H9 (cell line): Measurements from ENCODE around the gene EPO. TPM values are rescaled to one million over a fixed set of nuclear protein-coding genes. Genes with fewer than 3 reads are reported as not detected.
A peak's percentile ranks its signal among the peaks of the same experiment; 100 is the strongest.

Experiments
- DNase-seq: peaks from one replicate; pipeline ENCODE4 v3.0.0-alpha.2; 2017
- H2AFZ ChIP-seq: one replicate; pipeline ENCODE4 v1.6.1; 2013; ENCODE audit warnings: mild to moderate bottlenecking, low read length, control low read depth, moderate library complexity
- H2AK5ac ChIP-seq: 2 replicates; pipeline ENCODE4 v1.6.1; 2013; ENCODE audit warnings: low read length, control low read depth, mixed read lengths; ENCODE audit not compliant: insufficient read length
- H2BK120ac ChIP-seq: one replicate; pipeline ENCODE4 v1.6.1; 2013; ENCODE audit warnings: low read depth, mild to moderate bottlenecking, low read length, control low read depth, inconsistent platforms; ENCODE audit not compliant: poor library complexity, severe bottlenecking
- H2BK12ac ChIP-seq: 2 replicates; pipeline ENCODE4 v1.6.1; 2013; ENCODE audit warnings: low read length, control low read depth, mixed read lengths, low read depth; ENCODE audit not compliant: insufficient read length
- H2BK15ac ChIP-seq: 2 replicates; pipeline ENCODE4 v1.6.1; 2013; ENCODE audit warnings: low read depth, low read length, control low read depth
- H2BK20ac ChIP-seq: one replicate; pipeline ENCODE4 v1.6.1; 2013; ENCODE audit warnings: low read depth, mild to moderate bottlenecking, low read length, control low read depth, inconsistent platforms; ENCODE audit not compliant: poor library complexity, severe bottlenecking
- H2BK5ac ChIP-seq: 2 replicates; pipeline ENCODE4 v1.6.1; 2013; ENCODE audit warnings: low read length, control low read depth, mixed read lengths; ENCODE audit not compliant: insufficient read length
- H3K14ac ChIP-seq: 2 replicates; pipeline ENCODE4 v1.6.1; 2013; ENCODE audit warnings: low read length, control low read depth; ENCODE audit not compliant: insufficient read depth
- H3K18ac ChIP-seq: 2 replicates; pipeline ENCODE4 v1.6.1; 2013; ENCODE audit warnings: low read depth, mild to moderate bottlenecking, mixed read lengths, low read length, control low read depth; ENCODE audit not compliant: insufficient read length
- H3K23ac ChIP-seq: 2 replicates; pipeline ENCODE4 v1.6.1; 2013; ENCODE audit warnings: low read length, control low read depth, mixed read lengths, low read depth; ENCODE audit not compliant: insufficient read length
- H3K23me2 ChIP-seq: 2 replicates; pipeline ENCODE4 v1.6.1; 2013; ENCODE audit warnings: low read depth, mild to moderate bottlenecking, mixed read lengths, low read length, control low read depth; ENCODE audit not compliant: insufficient read length, poor library complexity, severe bottlenecking
- H3K27ac ChIP-seq: 2 replicates; pipeline ENCODE4 v1.5.1; 2013; ENCODE audit warnings: low read length, control low read depth, mixed read lengths, low read depth; ENCODE audit not compliant: insufficient read length
- H3K27me3 ChIP-seq: 2 replicates; pipeline ENCODE4 v1.6.1; 2013; ENCODE audit warnings: low read length, control low read depth, inconsistent platforms; ENCODE audit not compliant: insufficient read depth
- H3K4ac ChIP-seq: 2 replicates; pipeline ENCODE4 v1.6.1; 2013; ENCODE audit warnings: low read depth, mild to moderate bottlenecking, control low read depth, inconsistent platforms, low read length, moderate library complexity
- H3K4me1 ChIP-seq: 2 replicates; pipeline ENCODE4 v1.6.1; 2013; ENCODE audit warnings: low read length, control low read depth, inconsistent platforms; ENCODE audit not compliant: insufficient read depth
- H3K4me2 ChIP-seq: 2 replicates; pipeline ENCODE4 v1.6.1; 2013; ENCODE audit warnings: low read length, control low read depth, mixed read lengths; ENCODE audit not compliant: insufficient read length, insufficient read depth
- H3K56ac ChIP-seq: 2 replicates; pipeline ENCODE4 v1.6.1; 2013; ENCODE audit warnings: low read depth, mild to moderate bottlenecking, mixed read lengths, low read length, control low read depth; ENCODE audit not compliant: insufficient read length
- H3K79me1 ChIP-seq: 2 replicates; pipeline ENCODE4 v1.6.1; 2013; ENCODE audit warnings: low read depth, mild to moderate bottlenecking, moderate library complexity, low read length, control low read depth, inconsistent platforms; ENCODE audit not compliant: insufficient read depth, poor library complexity, severe bottlenecking
- H3K79me2 ChIP-seq: 2 replicates; pipeline ENCODE4 v1.6.1; 2013; ENCODE audit warnings: low read length, control low read depth, inconsistent platforms; ENCODE audit not compliant: insufficient read depth
- H3K9ac ChIP-seq: 2 replicates; pipeline ENCODE4 v1.6.1; 2013; ENCODE audit warnings: low read length, control low read depth, mixed read lengths; ENCODE audit not compliant: insufficient read length; ENCODE audit errors: extremely low read depth
- H3K9me3 ChIP-seq: one replicate; pipeline ENCODE4 v1.6.1; 2013; ENCODE audit warnings: low read depth, low read length, inconsistent platforms; ENCODE audit not compliant: control insufficient read depth
- H3T11ph ChIP-seq: one replicate; pipeline ENCODE4 v1.6.1; 2013; ENCODE audit warnings: mild to moderate bottlenecking, low read length, control low read depth, inconsistent platforms
- H4K20me1 ChIP-seq: one replicate; pipeline ENCODE4 v1.6.1; 2013; ENCODE audit not compliant: control insufficient read depth, insufficient read length, insufficient read depth
- H4K5ac ChIP-seq: 2 replicates; pipeline ENCODE4 v1.6.1; 2013; ENCODE audit warnings: low read depth, mild to moderate bottlenecking, mixed read lengths, low read length, control low read depth; ENCODE audit not compliant: insufficient read length
- H4K8ac ChIP-seq: replicated peaks from 2 replicates; pipeline ENCODE4 v1.6.1; 2013; ENCODE audit warnings: low read length, control low read depth, mixed read lengths, low read depth; ENCODE audit not compliant: insufficient read length
- H4K91ac ChIP-seq: 2 replicates; pipeline ENCODE4 v1.6.1; 2013; ENCODE audit warnings: low read depth, mild to moderate bottlenecking, moderate library complexity, mixed read lengths, low read length, control low read depth; ENCODE audit not compliant: insufficient read length
- H3K27ac Mint-ChIP-seq, 3 experiments: 2 replicates in 2 of 3; 3 replicates in 1 of 3; pipeline ENCODE4 v1.8.0; 2020 to 2021; ENCODE audit warnings: mixed read lengths in 3 of 3, mild to moderate bottlenecking in 1 of 3, moderate library complexity in 1 of 3
- H3K27me3 Mint-ChIP-seq: 2 replicates; pipeline ENCODE4 v1.8.0; 2021; ENCODE audit warnings: low read depth, mild to moderate bottlenecking, moderate library complexity, mixed read lengths
- H3K36me3 Mint-ChIP-seq, 3 experiments: 2 replicates in 2 of 3; 3 replicates in 1 of 3; pipeline ENCODE4 v1.8.0; 2020 to 2021; ENCODE audit warnings: low read depth in 3 of 3, mixed read lengths in 3 of 3; ENCODE audit not compliant: insufficient read depth in 1 of 3
- H3K4me1 Mint-ChIP-seq, 2 experiments: 2 replicates each; pipeline ENCODE4 v1.8.0; 2020; ENCODE audit warnings: mixed read lengths in 2 of 2
- H3K4me3 Mint-ChIP-seq, 2 experiments: 2 replicates in 1 of 2; 3 replicates in 1 of 2; pipeline ENCODE4 v1.8.0; 2020 to 2021; ENCODE audit warnings: mild to moderate bottlenecking in 2 of 2, mixed read lengths in 2 of 2, moderate library complexity in 1 of 2
- H3K9me3 Mint-ChIP-seq, 2 experiments: 2 replicates in 1 of 2; 3 replicates in 1 of 2; pipeline ENCODE4 v1.8.0; 2020; ENCODE audit warnings: mild to moderate bottlenecking in 2 of 2, mixed read lengths in 2 of 2, moderate library complexity in 1 of 2
- CTCF ChIP-seq: fragments of 200-600 bp; sonication (generic); conservative IDR thresholded peaks from 3 replicates; pipeline ENCODE4 v1.8.0; 2021; ENCODE audit warnings: antibody characterized with exemption, mild to moderate bottlenecking
- WGBS: extraction: QIAGEN DNeasy Blood & Tissue Kit; methylation state at CpG from one replicate; pipeline ENCODE4 v1.1.7; 2013; ENCODE audit warnings: missing lambda C conversion rate, low lambda C conversion rate, mixed read lengths; ENCODE audit not compliant: insufficient read length; ENCODE audit errors: extremely low coverage; 5-methylcytosine and 5-hydroxymethylcytosine counted together
- total RNA-seq: library from RNA; stranded (reverse); gene quantifications from 2 replicates; pipeline ENCODE4 v1.2.1, GENCODE V29; 2021

EPO gene
- total RNA-seq, 1 experiment from 2014 or later: 0.44 TPM

GRCh38 chr7:100721505-100721812 is 1.2 kb downstream of the EPO start:
- no peak overlapping the region for H2AFZ ChIP-seq
- Mint-ChIP-seq H3K4me3 (peak overlapping the region; percentile 48 to 78; a peak in 4 of 5 replicates), H3K27me3 (peaks cover 84% of the 10 kb centered on the region), H3K9me3 (peaks cover 9 to 16% of the 10 kb centered on the region in 2 experiments), H3K36me3 (no peaks in the 10 kb centered on the region; a peak in 2 of 7 replicates), H3K27ac (no peak overlapping the region), H3K4me1 (peaks cover 8 to 16% of the 10 kb centered on the region in 2 experiments)
- H3K4me2 ChIP-seq: peak overlapping the region; percentile 85
- no peak for TF ChIP-seq CTCF
- no peak overlapping the region for H3K56ac ChIP-seq
- H3T11ph ChIP-seq: no peak overlapping the region
- no peak overlapping the region for H2BK120ac ChIP-seq
- no peak overlapping the region for H3K18ac ChIP-seq
- no peak overlapping the region for H3K9ac ChIP-seq
- H3K23ac ChIP-seq: no peak overlapping the region
- H3K9me3 ChIP-seq: no peaks in the 10 kb centered on the region
- no peak overlapping the region for H4K8ac ChIP-seq
- no peaks in the 10 kb centered on the region for H3K79me1 ChIP-seq
- H2AK5ac ChIP-seq: no peak overlapping the region
- H3K14ac ChIP-seq: no peak overlapping the region
- no peak for DNase-seq
- no peak overlapping the region for H3K4ac ChIP-seq
- H3K23me2 ChIP-seq: peaks cover 5% of the 10 kb centered on the region
- no peak overlapping the region for H4K91ac ChIP-seq
- H3K27me3 ChIP-seq: peaks cover 9% of the 10 kb centered on the region; the same call in 1 of the 2 replicates
- no peaks in the 10 kb centered on the region for H3K79me2 ChIP-seq
- no CpG with 5 or more reads among the region's 8 CpGs for WGBS
- H4K5ac ChIP-seq: no peak overlapping the region
- H4K20me1 ChIP-seq: no peaks in the 10 kb centered on the region
- no peaks in the 10 kb centered on the region for H3K4me1 ChIP-seq
- H2BK20ac ChIP-seq: no peak overlapping the region
- H2BK15ac ChIP-seq: no peak overlapping the region
- no peak overlapping the region for H3K27ac ChIP-seq
- H2BK12ac ChIP-seq: no peak overlapping the region
- no peak overlapping the region for H2BK5ac ChIP-seq
